ENCODE data around the gene TMBIM1.
A peak's percentile ranks its signal among the peaks of the same experiment; 100 is the strongest.

The TMBIM1 gene

GRCh38 chr2:218295029-218295428, 2.7 kb upstream of the TMBIM1 start:
- no peak for TF ChIP-seq CTCF (IDR thresholded peaks at IDR 0.05; ENCODE audit: low read depth, low read length)
- H3K4me3 ChIP-seq (ENCODE audit: low read depth, low read length): no peak overlapping the region

GRCh38 chr2:218294430-218295022, 2.2 kb upstream of the TMBIM1 start:
- H3K4me3 ChIP-seq (ENCODE audit: low read depth, low read length): no peak overlapping the region
- no peak for TF ChIP-seq CTCF (IDR thresholded peaks at IDR 0.05; ENCODE audit: low read depth, low read length)

GRCh38 chr2:218293715-218294429, 1.6 kb upstream of the TMBIM1 start:
- no peak for TF ChIP-seq CTCF (IDR thresholded peaks at IDR 0.05; ENCODE audit: low read depth, low read length)
- H3K4me3 ChIP-seq (ENCODE audit: low read depth, low read length): no peak overlapping the region

GRCh38 chr2:218291318-218292047, 820 bp downstream of the TMBIM1 start:
- no peak for TF ChIP-seq CTCF (IDR thresholded peaks at IDR 0.05; ENCODE audit: low read depth, low read length)
- peak overlapping the region; percentile 84 for H3K4me3 ChIP-seq (ENCODE audit: low read depth, low read length)

- TF ChIP-seq CTCF (IDR thresholded peaks at IDR 0.05; ENCODE audit: low read depth, low read length): no peak
Measured at GRCh38 chr2:218290316-218291261, 1.7 kb downstream of the TMBIM1 start.

GRCh38 chr2:218289639-218290315, 2.5 kb downstream of the TMBIM1 start:
- peak overlapping the region; percentile 84 for H3K4me3 ChIP-seq (ENCODE audit: low read depth, low read length)
- no peak for TF ChIP-seq CTCF (IDR thresholded peaks at IDR 0.05; ENCODE audit: low read depth, low read length)

More at GRCh38 chr2:218290316-218291261, 1.7 kb downstream of the TMBIM1 start:
- peak overlapping the region; percentile 84 for H3K4me3 ChIP-seq (ENCODE audit: low read depth, low read length)

Measured in WI38 (cell line).